Motor neuron (in vitro differentiated cells): ENCODE results near the gene SAMD4A. TPM values are rescaled to one million over a fixed set of nuclear protein-coding genes. Genes with fewer than 3 reads are reported as not detected.
A peak's percentile ranks its signal among the peaks of the same experiment; 100 is the strongest.

Experiments used
- ATAC-seq, 8 experiments: fragments of 200-7000 bp; cut with Tn5 transposase; replicated peaks in 6 of 8; 2 replicates each; pipeline ENCODE4 v1.8.0; 2021; ENCODE audit warnings: mild to moderate bottlenecking in 8 of 8, moderate library complexity in 8 of 8
- H3K27ac ChIP-seq, 2 donors: fragments of 250-450 bp; sonication (Bioruptor Pico); 2 replicates each; pipeline ENCODE4 v1.9.0; 2021; ENCODE audit warnings: antibody characterized with exemption in 2 of 2, mild to moderate bottlenecking in 2 of 2, moderate library complexity in 1 of 2
- H3K4me1 ChIP-seq, 2 donors: fragments of 250-450 bp; sonication (Bioruptor Pico); replicated peaks in 1 of 2; 2 replicates each; pipeline ENCODE4 v1.6.1; 2021; ENCODE audit warnings: antibody characterized with exemption in 2 of 2, mild to moderate bottlenecking in 2 of 2, moderate library complexity in 1 of 2
- H3K4me3 ChIP-seq, 5 donors: fragments of 250-450 bp; sonication (Bioruptor Pico); 2 replicates each; pipeline ENCODE4 v1.9.0; 2021; ENCODE audit warnings: antibody characterized with exemption in 5 of 5, mild to moderate bottlenecking in 5 of 5, moderate library complexity in 4 of 5
- WGBS, 10 experiments: fragments of 450-650 bp; shearing (Covaris generic); methylation state at CpG; one replicate each; pipeline ENCODE4 v1.0.0; 2022; 5-methylcytosine and 5-hydroxymethylcytosine counted together
- in situ Hi-C, 9 experiments: fragments of 400-800 bp; cut with MboI; loops; one replicate each; pipeline ENCODE4 v1.15.0; 2021; ENCODE audit warnings: low sequenced_read_pairs in 9 of 9, low pct_unique_long_range_greater_than_20kb in 2 of 9; ENCODE audit not compliant: unreplicated experiment in 9 of 9
- total RNA-seq, 8 experiments: library from RNA; unstranded; fragments of 300-600 nt; gene quantifications; 2 replicates each; pipeline versions ENCODE4 v1.2.3 to v1.2.4, GENCODE V29; 2022

SAMD4A gene
- total RNA-seq, 8 experiments from 2014 or later = 2.1 to 38.6 (median 9.9) TPM

- WGBS, 10 experiments = 35 to 90% (median 66%) methylated on average over 2 to 7 of the region's 8 CpGs
- no peak overlapping the region for H3K27ac ChIP-seq
- in situ Hi-C loops = no loop called here
These were observed 262.7 kb downstream of the SAMD4A start for GRCh38 chr14:54829486-54830224.

GRCh38 chr14:54830650-54831049 lies 263.7 kb downstream of the SAMD4A start:
- no peak overlapping the region for H3K4me3 ChIP-seq
- H3K27ac ChIP-seq = no peak overlapping the region
- WGBS, 10 experiments = 70 to 100% (median 88%) methylated on average over 1 to 4 of the region's 4 CpGs
- ATAC-seq = no peak
- H3K4me1 ChIP-seq = no peaks in the 10 kb centered on the region
- in situ Hi-C loops = no loop called here

More at GRCh38 chr14:54829486-54830224, 262.7 kb downstream of the SAMD4A start:
- no peak for ATAC-seq
- Histone ChIP-seq H3K4me3 (no peak overlapping the region), H3K4me1 (no peaks in the 10 kb centered on the region)

GRCh38 chr14:54834081-54834480 lies 267.2 kb downstream of the SAMD4A start:
- no peak for ATAC-seq
- Histone ChIP-seq H3K4me3 (no peak overlapping the region), H3K4me1 (no peaks in the 10 kb centered on the region), H3K27ac (no peak overlapping the region)
- in situ Hi-C loops = no loop called here

- no peak overlapping the region for H3K27ac ChIP-seq
- in situ Hi-C loops = no loop called here
- H3K4me3 ChIP-seq = no peak overlapping the region
- H3K4me1 ChIP-seq = no peaks in the 10 kb centered on the region
- WGBS, 10 experiments = 62 to 92% (median 84%) methylated on average over 2 to 6 of the region's 6 CpGs; no CpG with 5 or more reads in 1 of the 10 experiments
- no peak for ATAC-seq
These were observed 267.8 kb downstream of the SAMD4A start for GRCh38 chr14:54834727-54835126.

GRCh38 chr14:54836231-54836630 lies 269.3 kb downstream of the SAMD4A start:
- WGBS, 10 experiments = 17 to 83% (median 76%) methylated on average over 1 to 2 of the region's 2 CpGs; no CpG with 5 or more reads in 1 of the 10 experiments
- in situ Hi-C loops = no loop called here
- ATAC-seq = no peak

GRCh38 chr14:54837508-54838149 lies 270.7 kb downstream of the SAMD4A start:
- Histone ChIP-seq H3K27ac (no peak overlapping the region), H3K4me3 (no peak overlapping the region), H3K4me1 (no peaks in the 10 kb centered on the region)
- 50 to 100% (median 90%) methylated on average over 1 to 2 of the region's 2 CpGs; no CpG with 5 or more reads in 6 of the 10 experiments for WGBS, 10 experiments
- in situ Hi-C loops = no loop called here
- no peak for ATAC-seq

More at GRCh38 chr14:54836231-54836630, 269.3 kb downstream of the SAMD4A start:
- no peak overlapping the region for H3K4me3 ChIP-seq
- H3K4me1 ChIP-seq = no peaks in the 10 kb centered on the region
- H3K27ac ChIP-seq = no peak overlapping the region

GRCh38 chr14:54838931-54839512 lies 272.1 kb downstream of the SAMD4A start:
- ATAC-seq = no peak
- no peak overlapping the region for H3K4me3 ChIP-seq
- no peaks in the 10 kb centered on the region for H3K4me1 ChIP-seq
- 44 to 97% (median 90%) methylated on average over 2 to 8 of the region's 10 CpGs for WGBS, 10 experiments
- in situ Hi-C loops = no loop called here
- H3K27ac ChIP-seq = no peak overlapping the region

- H3K4me3 ChIP-seq = no peak overlapping the region
- in situ Hi-C loops = no loop called here
- 43 to 100% (median 83%) methylated on average over 1 to 2 of the region's 3 CpGs; no CpG with 5 or more reads in 4 of the 10 experiments for WGBS, 10 experiments
- no peak overlapping the region for H3K27ac ChIP-seq
- H3K4me1 ChIP-seq = no peaks in the 10 kb centered on the region
- peak in 3 of 8 experiments; percentile 56 to 71 (median 65) for ATAC-seq
These were observed 272.8 kb downstream of the SAMD4A start for GRCh38 chr14:54839701-54840119.

- no peak overlapping the region for H3K27ac ChIP-seq
- 25 to 80% (median 56%) methylated on average over 1 to 3 of the region's 3 CpGs; no CpG with 5 or more reads in 2 of the 10 experiments for WGBS, 10 experiments
- in situ Hi-C loops = no loop called here
- ATAC-seq = no peak
- H3K4me3 ChIP-seq = no peak overlapping the region
- no peaks in the 10 kb centered on the region for H3K4me1 ChIP-seq
These were observed 273.4 kb downstream of the SAMD4A start for GRCh38 chr14:54840336-54840735.

- H3K27ac ChIP-seq = no peak overlapping the region
- no peak for ATAC-seq
- WGBS, 10 experiments = 100% methylated on average over 1 of the region's 1 CpG; no CpG with 5 or more reads in 3 of the 10 experiments
- no peaks in the 10 kb centered on the region for H3K4me1 ChIP-seq
- in situ Hi-C loops = no loop called here
- no peak overlapping the region for H3K4me3 ChIP-seq
These were observed 273.9 kb downstream of the SAMD4A start for GRCh38 chr14:54840798-54841197.

Other genes starting within 250 kb of the SAMD4A start
- 10 to 100 TPM in 4 of 8 experiments, 1 to 10 TPM in 4; 2.8 to 74.4 (median 7.9) TPM for gene CDKN3, start 170.1 kb upstream of the SAMD4A start, total RNA-seq
- 100 to 1,000 TPM in 3 of 8 experiments, 10 to 100 TPM in 5; 47.7 to 243 (median 78.3) TPM for gene CNIH1, start 125.8 kb upstream of the SAMD4A start, total RNA-seq
- gene GMFB, start 78.1 kb upstream of the SAMD4A start, total RNA-seq = 10 to 100 TPM; 42.3 to 77.8 (median 50.4) TPM
- gene CGRRF1, start 57.2 kb upstream of the SAMD4A start, total RNA-seq = 10 to 100 TPM in 6 of 8 experiments, 1 to 10 TPM in 2; 8.5 to 21.1 (median 12.0) TPM